ENCODE data around the gene ABLIM2.

The ABLIM2 gene

GRCh38 chr4:8089862-8090261, 68.8 kb downstream of the ABLIM2 start:
- H3K9me3 ChIP-seq (ENCODE audit: control insufficient read depth, low read length) = peaks cover 6% of the 10 kb centered on the region
- 86 to 87% methylated on average over 5 to 6 of the region's 7 CpGs for WGBS, 2 experiments (ENCODE audit: insufficient coverage in 2 of 2)
- H3K36me3 ChIP-seq (ENCODE audit: control insufficient read depth, insufficient read depth, low read length) = no peaks in the 10 kb centered on the region
- H3K4me1 ChIP-seq (ENCODE audit: control insufficient read depth, insufficient read depth, low read length, poor library complexity, severe bottlenecking) = no peaks in the 10 kb centered on the region
- H3K27ac ChIP-seq (ENCODE audit: low read depth, low read length, severe bottlenecking) = no peak overlapping the region
- no peak overlapping the region for H3K4me3 ChIP-seq (ENCODE audit: extremely low read depth, insufficient read depth, low read length, poor library complexity, severe bottlenecking)

DNA sequence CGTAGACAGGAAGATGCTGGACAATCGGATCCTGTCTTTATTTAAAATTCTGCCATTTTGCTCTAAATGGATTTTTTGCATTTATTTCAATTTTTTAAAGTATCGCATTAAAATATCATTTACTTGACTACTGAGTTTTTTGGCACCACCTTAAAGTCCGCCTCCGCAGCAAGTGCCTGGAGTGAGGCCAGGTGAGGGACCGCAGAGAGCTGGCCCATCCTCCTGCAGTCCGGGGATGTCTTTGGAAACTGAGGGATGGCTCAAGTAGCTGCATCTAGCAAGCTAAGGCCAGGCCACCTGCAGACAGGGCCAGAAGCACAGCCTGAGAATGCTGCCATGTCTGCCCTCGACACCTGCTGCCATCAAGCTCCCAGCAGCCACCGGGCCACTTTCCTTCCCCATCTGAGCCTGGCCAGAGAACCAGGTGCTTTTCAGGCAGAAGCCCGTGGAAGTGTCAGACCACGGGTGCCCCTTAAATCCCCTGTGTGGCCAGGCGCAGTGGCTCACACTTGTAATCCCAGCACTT, 69.6 kb downstream of the ABLIM2 start:
- WGBS, 2 experiments (ENCODE audit: insufficient coverage in 2 of 2) = 91 to 94% methylated on average over 10 of the region's 12 CpGs
- Histone ChIP-seq H3K36me3 (ENCODE audit: control insufficient read depth, insufficient read depth, low read length) (no peaks in the 10 kb centered on the region), H3K27ac (ENCODE audit: low read depth, low read length, severe bottlenecking) (no peak overlapping the region)

DNA sequence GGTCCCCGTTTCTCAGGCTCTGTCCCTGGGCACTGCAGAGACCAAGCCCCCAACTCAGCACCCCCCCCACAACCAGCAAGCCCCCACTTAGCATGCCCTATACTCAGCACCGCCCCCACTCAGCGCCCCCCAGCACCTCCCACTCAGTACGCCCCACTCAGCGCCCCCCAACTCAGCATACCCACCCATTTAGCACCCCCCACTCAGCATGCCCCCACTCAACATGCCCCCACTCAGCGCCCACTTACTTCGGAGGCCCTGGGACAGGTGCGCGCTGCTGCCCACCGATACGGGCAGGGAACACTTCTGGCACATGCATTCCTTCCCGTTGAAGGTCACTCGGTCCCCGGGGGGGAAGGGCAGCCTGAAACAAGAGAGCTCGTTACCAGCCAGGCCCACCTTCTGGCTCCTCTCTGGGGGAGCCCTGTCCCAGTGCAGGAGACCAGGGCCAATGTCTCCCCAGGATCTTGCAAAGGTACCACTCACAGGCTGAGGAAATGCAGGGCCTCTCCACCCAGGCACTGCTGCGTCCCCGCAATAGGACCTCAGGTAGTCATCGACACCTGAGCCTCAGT, 70.6 kb downstream of the ABLIM2 start:
- Histone ChIP-seq H3K36me3 (ENCODE audit: control insufficient read depth, insufficient read depth, low read length) (no peaks in the 10 kb centered on the region), H3K4me1 (ENCODE audit: control insufficient read depth, insufficient read depth, low read length, poor library complexity, severe bottlenecking) (no peaks in the 10 kb centered on the region), H3K9me3 (ENCODE audit: control insufficient read depth, low read length) (no peaks in the 10 kb centered on the region), H3K4me3 (ENCODE audit: extremely low read depth, insufficient read depth, low read length, poor library complexity, severe bottlenecking) (no peak overlapping the region), H3K27ac (ENCODE audit: low read depth, low read length, severe bottlenecking) (no peak overlapping the region)
- 80 to 90% methylated on average over 9 to 13 of the region's 18 CpGs for WGBS, 2 experiments (ENCODE audit: insufficient coverage in 2 of 2)

More for the DNA sequence above, 69.6 kb downstream of the ABLIM2 start:
- H3K4me3 ChIP-seq (ENCODE audit: extremely low read depth, insufficient read depth, low read length, poor library complexity, severe bottlenecking) = no peak overlapping the region
- H3K4me1 ChIP-seq (ENCODE audit: control insufficient read depth, insufficient read depth, low read length, poor library complexity, severe bottlenecking) = no peaks in the 10 kb centered on the region
- H3K9me3 ChIP-seq (ENCODE audit: control insufficient read depth, low read length) = peaks cover under 1% of the 10 kb centered on the region

GRCh38 chr4:8086783-8087445, 71.7 kb downstream of the ABLIM2 start:
- no peak overlapping the region for H3K4me3 ChIP-seq (ENCODE audit: extremely low read depth, insufficient read depth, low read length, poor library complexity, severe bottlenecking)
- 74 to 75% methylated on average over 11 to 12 of the region's 14 CpGs for WGBS, 2 experiments (ENCODE audit: insufficient coverage in 2 of 2)
- no peaks in the 10 kb centered on the region for H3K4me1 ChIP-seq (ENCODE audit: control insufficient read depth, insufficient read depth, low read length, poor library complexity, severe bottlenecking)
- no peaks in the 10 kb centered on the region for H3K9me3 ChIP-seq (ENCODE audit: control insufficient read depth, low read length)
- no peak overlapping the region for H3K27ac ChIP-seq (ENCODE audit: low read depth, low read length, severe bottlenecking)
- no peaks in the 10 kb centered on the region for H3K36me3 ChIP-seq (ENCODE audit: control insufficient read depth, insufficient read depth, low read length)

DNA sequence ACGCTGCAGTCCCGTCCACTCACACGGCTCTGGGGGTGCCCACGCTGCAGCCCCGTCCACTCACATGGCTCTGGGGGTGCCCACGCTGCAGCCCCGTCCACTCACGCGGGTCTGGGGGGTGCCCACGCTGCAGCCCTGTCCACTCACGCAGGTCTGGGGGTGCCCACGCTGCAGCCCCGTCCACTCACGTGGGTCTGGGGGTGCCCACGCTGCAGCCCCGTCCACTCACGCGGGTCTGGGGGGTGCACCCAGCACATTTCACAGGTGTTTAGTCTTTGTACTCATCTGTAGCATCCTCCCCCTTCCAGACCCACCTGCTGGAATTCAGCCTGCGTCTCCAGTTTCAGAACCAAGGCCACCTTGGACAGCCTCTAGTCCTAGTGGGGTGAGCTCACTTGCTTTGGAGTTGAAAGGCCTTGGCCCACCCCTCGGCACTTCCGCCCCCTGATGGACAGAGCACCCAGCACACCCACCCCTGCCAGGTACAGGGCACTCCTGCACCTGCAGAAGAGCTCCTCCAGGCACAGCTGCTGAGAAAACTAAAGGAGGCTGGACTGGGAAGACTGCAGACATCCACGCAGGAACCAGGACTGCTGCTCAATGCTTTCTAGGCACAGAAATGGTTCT, 73.0 kb downstream of the ABLIM2 start:
- Histone ChIP-seq H3K27ac (ENCODE audit: low read depth, low read length, severe bottlenecking) (no peak overlapping the region), H3K9me3 (ENCODE audit: control insufficient read depth, low read length) (no peaks in the 10 kb centered on the region), H3K4me1 (ENCODE audit: control insufficient read depth, insufficient read depth, low read length, poor library complexity, severe bottlenecking) (no peaks in the 10 kb centered on the region), H3K36me3 (ENCODE audit: control insufficient read depth, insufficient read depth, low read length) (no peaks in the 10 kb centered on the region), H3K4me3 (ENCODE audit: extremely low read depth, insufficient read depth, low read length, poor library complexity, severe bottlenecking) (no peak overlapping the region)
- 90 to 92% methylated on average over 20 to 21 of the region's 22 CpGs for WGBS, 2 experiments (ENCODE audit: insufficient coverage in 2 of 2)

DNA sequence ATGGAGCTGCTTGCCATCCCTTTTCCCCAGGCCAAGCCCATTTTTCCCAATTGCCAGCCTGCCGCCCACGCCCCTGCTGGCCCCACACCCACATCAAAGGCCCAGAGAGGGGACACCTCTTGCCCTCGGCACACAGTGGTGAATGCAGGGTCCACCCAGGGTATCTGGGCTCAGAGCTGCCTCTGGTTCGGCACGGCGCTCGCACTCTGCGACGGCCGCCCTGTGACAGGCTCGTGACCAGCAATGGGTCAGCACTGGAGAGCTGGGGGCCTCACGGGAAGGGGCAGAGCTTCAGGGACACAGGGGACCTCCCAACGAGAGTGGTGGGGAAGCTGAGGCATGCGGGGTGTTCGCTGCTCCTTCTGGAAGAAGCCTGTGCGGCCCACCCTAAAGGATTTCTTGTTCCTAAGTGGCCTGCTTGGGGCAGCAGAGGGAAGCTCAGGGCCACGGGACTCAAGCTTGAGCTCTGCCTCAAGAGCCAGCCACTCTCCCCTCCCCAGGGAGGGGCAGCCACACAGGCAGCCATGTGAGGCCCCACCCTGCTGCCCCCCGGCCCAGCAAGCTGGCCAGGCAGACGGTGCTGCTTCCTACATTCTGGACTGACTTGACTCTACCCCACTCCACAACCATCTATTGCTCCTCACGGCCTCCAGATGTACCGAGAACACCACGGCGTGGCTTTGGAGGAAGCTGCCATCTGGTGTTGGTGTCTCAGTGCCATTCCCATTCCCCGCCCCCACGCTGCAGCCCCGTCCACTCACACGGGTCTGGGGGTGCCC, 73.7 kb downstream of the ABLIM2 start:
- 89 to 92% methylated on average over 23 to 25 of the region's 27 CpGs for WGBS, 2 experiments (ENCODE audit: insufficient coverage in 2 of 2)
- no peaks in the 10 kb centered on the region for H3K9me3 ChIP-seq (ENCODE audit: control insufficient read depth, low read length)
- H3K27ac ChIP-seq (ENCODE audit: low read depth, low read length, severe bottlenecking) = no peak overlapping the region
- H3K4me3 ChIP-seq (ENCODE audit: extremely low read depth, insufficient read depth, low read length, poor library complexity, severe bottlenecking) = no peak overlapping the region
- H3K4me1 ChIP-seq (ENCODE audit: control insufficient read depth, insufficient read depth, low read length, poor library complexity, severe bottlenecking) = peaks cover 6% of the 10 kb centered on the region
- no peaks in the 10 kb centered on the region for H3K36me3 ChIP-seq (ENCODE audit: control insufficient read depth, insufficient read depth, low read length)

GRCh38 chr4:8084031-8084660, 74.5 kb downstream of the ABLIM2 start:
- peaks cover 6% of the 10 kb centered on the region for H3K4me1 ChIP-seq (ENCODE audit: control insufficient read depth, insufficient read depth, low read length, poor library complexity, severe bottlenecking)
- 91 to 92% methylated on average over 17 of the region's 17 CpGs for WGBS, 2 experiments (ENCODE audit: insufficient coverage in 2 of 2)
- no peak overlapping the region for H3K27ac ChIP-seq (ENCODE audit: low read depth, low read length, severe bottlenecking)
- no peaks in the 10 kb centered on the region for H3K9me3 ChIP-seq (ENCODE audit: control insufficient read depth, low read length)
- H3K36me3 ChIP-seq (ENCODE audit: control insufficient read depth, insufficient read depth, low read length) = no peaks in the 10 kb centered on the region
- no peak overlapping the region for H3K4me3 ChIP-seq (ENCODE audit: extremely low read depth, insufficient read depth, low read length, poor library complexity, severe bottlenecking)

GRCh38 chr4:8083086-8083825, 75.4 kb downstream of the ABLIM2 start:
- H3K4me1 ChIP-seq (ENCODE audit: control insufficient read depth, insufficient read depth, low read length, poor library complexity, severe bottlenecking) = peaks cover 6% of the 10 kb centered on the region
- H3K27ac ChIP-seq (ENCODE audit: low read depth, low read length, severe bottlenecking) = no peak overlapping the region
- H3K36me3 ChIP-seq (ENCODE audit: control insufficient read depth, insufficient read depth, low read length) = no peaks in the 10 kb centered on the region
- no peaks in the 10 kb centered on the region for H3K9me3 ChIP-seq (ENCODE audit: control insufficient read depth, low read length)
- WGBS, 2 experiments (ENCODE audit: insufficient coverage in 2 of 2) = 93 to 94% methylated on average over 15 to 17 of the region's 21 CpGs
- H3K4me3 ChIP-seq (ENCODE audit: extremely low read depth, insufficient read depth, low read length, poor library complexity, severe bottlenecking) = no peak overlapping the region

DNA sequence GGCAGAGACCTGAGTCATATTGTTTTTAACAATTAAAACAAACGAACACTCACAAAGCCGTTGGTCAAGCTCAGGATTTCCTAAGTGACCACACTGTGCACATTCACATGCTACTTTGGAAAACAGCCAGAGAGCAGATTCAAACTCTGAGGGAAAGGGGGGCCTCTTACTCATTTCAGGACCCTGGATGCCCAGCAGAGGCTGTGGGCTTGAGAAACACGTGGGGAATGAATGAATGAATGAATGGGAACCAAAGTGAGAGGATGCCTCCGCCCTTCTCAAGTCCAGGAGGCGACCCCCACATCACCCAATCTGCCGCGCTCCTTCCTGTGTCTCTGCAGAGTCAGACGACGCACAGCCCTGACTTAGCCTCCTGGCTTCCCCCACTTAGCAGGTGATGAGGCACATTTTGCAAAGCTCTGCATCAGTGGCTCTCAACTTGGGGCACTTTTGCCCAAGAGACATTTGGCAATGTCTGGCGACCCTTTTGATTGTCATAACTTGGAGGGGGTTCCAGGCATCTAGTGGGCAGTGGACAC, 76.0 kb downstream of the ABLIM2 start:
- H3K4me1 ChIP-seq (ENCODE audit: control insufficient read depth, insufficient read depth, low read length, poor library complexity, severe bottlenecking) = peaks cover 6% of the 10 kb centered on the region

More for the DNA sequence above, 76.0 kb downstream of the ABLIM2 start:
- Histone ChIP-seq H3K27ac (ENCODE audit: low read depth, low read length, severe bottlenecking) (no peak overlapping the region), H3K9me3 (ENCODE audit: control insufficient read depth, low read length) (no peaks in the 10 kb centered on the region), H3K4me3 (ENCODE audit: extremely low read depth, insufficient read depth, low read length, poor library complexity, severe bottlenecking) (no peak overlapping the region), H3K36me3 (ENCODE audit: control insufficient read depth, insufficient read depth, low read length) (no peaks in the 10 kb centered on the region)
- 76 to 86% methylated on average over 5 to 7 of the region's 10 CpGs for WGBS, 2 experiments (ENCODE audit: insufficient coverage in 2 of 2)

Data from mesodermal cell (in vitro differentiated cells).